ENCODE data around the gene LINC00305.

The LINC00305 gene

GRCh38 chr18:64116571-64117175 lies 32.2 kb downstream of the LINC00305 start:
- no peak for DNase-seq (ENCODE audit: low read depth in 2 of 3, low spot score in 1 of 3)

GRCh38 chr18:64115881-64116280 lies 33.0 kb downstream of the LINC00305 start:
- no peak for DNase-seq (ENCODE audit: low read depth in 2 of 3, low spot score in 1 of 3)

GRCh38 chr18:64111950-64112349 lies 36.9 kb downstream of the LINC00305 start:
- DNase-seq (ENCODE audit: low read depth in 2 of 3, low spot score in 1 of 3) = no peak

GRCh38 chr18:64110692-64111480 lies 38.0 kb downstream of the LINC00305 start:
- DNase-seq (ENCODE audit: low read depth in 2 of 3, low spot score in 1 of 3) = no peak

- DNase-seq (ENCODE audit: low read depth in 2 of 3, low spot score in 1 of 3) = no peak
Observed at GRCh38 chr18:64103986-64104385, 44.9 kb downstream of the LINC00305 start.

- DNase-seq (ENCODE audit: low read depth in 2 of 3, low spot score in 1 of 3) = no peak
Observed at GRCh38 chr18:64100116-64100922, 48.6 kb downstream of the LINC00305 start.

- DNase-seq (ENCODE audit: low read depth in 2 of 3, low spot score in 1 of 3) = no peak
Observed at GRCh38 chr18:64099244-64099643, 49.6 kb downstream of the LINC00305 start.

- DNase-seq (ENCODE audit: low read depth in 2 of 3, low spot score in 1 of 3) = no peak
Observed at GRCh38 chr18:64097497-64097896, 51.4 kb downstream of the LINC00305 start.

GRCh38 chr18:64095056-64095455 lies 53.8 kb downstream of the LINC00305 start:
- no peak for DNase-seq (ENCODE audit: low read depth in 2 of 3, low spot score in 1 of 3)

- DNase-seq (ENCODE audit: low read depth in 2 of 3, low spot score in 1 of 3) = no peak
Observed at GRCh38 chr18:64094210-64094609, 54.7 kb downstream of the LINC00305 start.

GRCh38 chr18:64091526-64091925 lies 57.4 kb downstream of the LINC00305 start:
- DNase-seq (ENCODE audit: low read depth in 2 of 3, low spot score in 1 of 3) = no peak

GRCh38 chr18:64090876-64091275 lies 58.0 kb downstream of the LINC00305 start:
- DNase-seq (ENCODE audit: low read depth in 2 of 3, low spot score in 1 of 3) = no peak

GRCh38 chr18:64083916-64084315 lies 65.0 kb downstream of the LINC00305 start:
- DNase-seq (ENCODE audit: low read depth in 2 of 3, low spot score in 1 of 3) = no peak

- DNase-seq (ENCODE audit: low read depth in 2 of 3, low spot score in 1 of 3) = no peak
Observed at GRCh38 chr18:64082513-64082912, 66.4 kb downstream of the LINC00305 start.

- DNase-seq (ENCODE audit: low read depth in 2 of 3, low spot score in 1 of 3) = no peak
Observed at GRCh38 chr18:64082054-64082453, 66.8 kb downstream of the LINC00305 start.

- DNase-seq (ENCODE audit: low read depth in 2 of 3, low spot score in 1 of 3) = no peak
Observed at GRCh38 chr18:64073971-64074370, 74.9 kb downstream of the LINC00305 start.

- DNase-seq (ENCODE audit: low read depth in 2 of 3, low spot score in 1 of 3) = no peak
Observed at GRCh38 chr18:64055019-64055418, 93.9 kb downstream of the LINC00305 start.

GRCh38 chr18:64053246-64053645 lies 95.6 kb downstream of the LINC00305 start:
- DNase-seq (ENCODE audit: low read depth in 2 of 3, low spot score in 1 of 3) = no peak

GRCh38 chr18:64052772-64053171 lies 96.1 kb downstream of the LINC00305 start:
- no peak for DNase-seq (ENCODE audit: low read depth in 2 of 3, low spot score in 1 of 3)

- no peak for DNase-seq (ENCODE audit: low read depth in 2 of 3, low spot score in 1 of 3)
Observed at GRCh38 chr18:64044616-64045015, 104.3 kb downstream of the LINC00305 start.

- no peak for DNase-seq (ENCODE audit: low read depth in 2 of 3, low spot score in 1 of 3)
Observed at GRCh38 chr18:64042728-64043358, 106.0 kb downstream of the LINC00305 start.

Measured in stimulated activated CD4-positive, alpha-beta T cell treated with anti-CD3 and anti-CD28 coated beads, Interleukin-12 subunit alpha, Interleukin-12 subunit beta, amount 100 ng/mL, for 48 hours (primary cell).